Skin epidermis (tissue), 12 donors: ENCODE measurements around the gene DUSP18.
"Not testable (repeated sequence)": the region's sequence is repeated elsewhere in the genome, so short reads cannot be mapped to it uniquely, and the experiment has no call there.

Source experiments
- H3K27ac ChIP-seq, 21 experiments: fragments of 200-600 bp; sonication (generic) in 11 of 21; one replicate each; pipeline ENCODE4 v1.5.0; 2020; ENCODE audit warnings: mild to moderate bottlenecking in 3 of 21, inconsistent platforms in 2 of 21, moderate library complexity in 2 of 21
- H3K4me3 ChIP-seq, 7 experiments: fragments of 200-600 bp; sonication (generic) in 2 of 7; one replicate each; pipeline ENCODE4 v1.5.0; 2020; ENCODE audit warnings: inconsistent platforms in 2 of 7, mild to moderate bottlenecking in 2 of 7, moderate library complexity in 1 of 7

Gene DUSP18

DNA sequence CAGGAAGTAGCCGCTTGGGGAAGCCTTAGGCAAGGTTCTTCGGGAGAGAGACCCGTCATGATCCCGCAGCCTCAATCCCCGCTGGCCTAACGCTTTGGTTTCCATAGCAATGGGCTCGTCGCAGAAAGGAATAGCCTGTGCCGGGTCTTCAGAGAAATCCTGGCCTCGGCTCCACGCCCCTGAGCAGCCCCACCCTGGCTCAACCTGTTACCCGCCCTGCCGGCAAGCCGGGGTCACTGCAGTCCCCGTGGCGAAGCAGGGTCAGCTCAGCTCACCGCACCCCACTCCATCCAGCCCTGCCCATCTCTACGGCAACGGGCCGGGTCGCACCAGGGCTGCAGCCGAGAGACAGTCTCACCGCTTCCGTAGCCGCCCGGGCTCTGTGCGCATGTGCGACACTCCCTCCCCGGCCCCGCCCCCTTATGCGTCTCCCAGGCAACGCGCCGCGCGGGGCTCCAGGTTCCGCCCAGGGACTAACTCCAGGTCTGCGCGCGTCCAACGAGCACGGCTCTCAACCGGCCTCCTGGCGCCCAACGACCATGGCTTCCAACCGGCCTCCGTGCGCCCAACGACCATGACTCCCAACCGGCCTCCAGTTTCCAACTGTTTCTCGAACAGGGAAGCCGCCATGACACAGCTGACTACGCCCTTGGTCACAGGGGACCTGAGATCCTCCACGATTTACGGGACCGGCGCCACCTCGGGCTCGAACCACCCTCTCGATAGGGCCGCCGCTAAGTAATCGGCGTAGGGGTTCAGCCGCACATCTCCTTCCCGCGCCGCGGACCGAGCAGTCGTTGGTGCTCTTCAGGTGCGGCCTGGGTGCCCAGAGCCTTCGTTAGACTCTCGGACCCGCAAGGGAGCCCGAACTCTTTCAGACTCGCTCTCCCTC is at the start of gene DUSP18:
DUSP18 (minus strand) TSS at position 382 of the 892 bp plus-strand sequence. CDS start 3,872 bp downstream, outside the sequence.
- Histone ChIP-seq H3K27ac (peak within 1 kb of the TSS; percentile 30 to 82 (median 72)), H3K4me3 (peak within 1 kb of the TSS; percentile 59 to 90 (median 73))

DNA sequence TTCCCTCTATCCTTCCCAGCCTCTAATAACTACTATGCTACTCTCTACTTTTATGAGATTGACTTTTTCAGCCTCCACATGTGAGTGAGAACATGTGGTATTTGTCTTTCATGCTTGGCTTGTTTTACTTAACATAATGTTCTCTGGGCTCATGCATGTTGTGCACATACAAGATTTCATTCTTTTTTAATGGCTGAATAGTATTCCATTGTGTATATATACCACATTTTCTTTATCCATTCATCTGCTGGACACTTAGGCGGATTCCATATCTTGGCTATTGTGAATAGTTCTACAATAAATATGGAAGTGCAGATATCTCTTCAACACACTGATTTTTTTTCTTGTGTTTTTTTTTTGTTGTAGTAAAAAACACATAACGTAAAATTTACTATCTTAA is 46.4 kb upstream of the DUSP18 start:
- Histone ChIP-seq H3K4me3 (no peak overlapping the region), H3K27ac (no peak overlapping the region)

DNA sequence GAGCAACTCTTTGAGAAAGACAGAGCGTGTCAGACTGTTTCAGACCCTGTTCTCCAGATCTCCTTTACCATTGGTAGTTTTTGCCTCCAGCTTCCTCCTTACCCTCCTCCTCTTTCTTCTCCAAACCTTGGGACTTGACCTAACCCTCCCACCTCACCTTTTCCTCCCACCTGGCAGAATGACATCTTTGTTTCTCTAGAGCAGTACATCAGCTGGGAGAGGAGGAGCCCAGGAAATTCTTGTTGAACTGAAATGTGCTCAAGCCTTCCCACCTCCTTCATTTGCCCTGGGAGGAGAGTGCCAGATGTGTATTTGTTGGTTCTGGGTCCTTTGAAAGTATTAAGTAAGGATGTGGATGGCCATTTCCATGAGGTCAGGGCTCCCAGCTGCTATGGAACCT is 44.4 kb upstream of the DUSP18 start:
- Histone ChIP-seq H3K27ac (no peak overlapping the region), H3K4me3 (no peak overlapping the region)

DNA sequence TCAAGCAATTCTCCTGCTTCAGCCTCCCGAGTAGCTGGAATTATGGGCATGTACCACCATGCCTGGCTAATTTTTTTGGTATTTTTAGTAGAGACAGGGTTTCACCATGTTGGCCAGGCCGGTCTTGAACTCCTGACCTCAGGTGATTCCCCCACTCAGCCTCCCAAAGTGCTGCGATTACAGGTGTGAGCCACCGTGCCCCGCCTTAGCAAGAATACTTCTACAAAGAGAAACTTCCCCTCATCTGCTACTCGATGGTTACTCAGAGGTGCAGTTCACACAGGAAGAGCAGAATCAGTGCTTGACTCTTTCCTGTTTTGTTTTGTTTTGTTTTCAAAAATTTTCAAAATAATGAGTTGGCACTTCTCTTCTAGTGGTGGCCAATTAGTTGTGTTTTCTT is 42.3 kb upstream of the DUSP18 start:
- H3K4me3 ChIP-seq, H3K27ac ChIP-seq: not testable (repeated sequence)

DNA sequence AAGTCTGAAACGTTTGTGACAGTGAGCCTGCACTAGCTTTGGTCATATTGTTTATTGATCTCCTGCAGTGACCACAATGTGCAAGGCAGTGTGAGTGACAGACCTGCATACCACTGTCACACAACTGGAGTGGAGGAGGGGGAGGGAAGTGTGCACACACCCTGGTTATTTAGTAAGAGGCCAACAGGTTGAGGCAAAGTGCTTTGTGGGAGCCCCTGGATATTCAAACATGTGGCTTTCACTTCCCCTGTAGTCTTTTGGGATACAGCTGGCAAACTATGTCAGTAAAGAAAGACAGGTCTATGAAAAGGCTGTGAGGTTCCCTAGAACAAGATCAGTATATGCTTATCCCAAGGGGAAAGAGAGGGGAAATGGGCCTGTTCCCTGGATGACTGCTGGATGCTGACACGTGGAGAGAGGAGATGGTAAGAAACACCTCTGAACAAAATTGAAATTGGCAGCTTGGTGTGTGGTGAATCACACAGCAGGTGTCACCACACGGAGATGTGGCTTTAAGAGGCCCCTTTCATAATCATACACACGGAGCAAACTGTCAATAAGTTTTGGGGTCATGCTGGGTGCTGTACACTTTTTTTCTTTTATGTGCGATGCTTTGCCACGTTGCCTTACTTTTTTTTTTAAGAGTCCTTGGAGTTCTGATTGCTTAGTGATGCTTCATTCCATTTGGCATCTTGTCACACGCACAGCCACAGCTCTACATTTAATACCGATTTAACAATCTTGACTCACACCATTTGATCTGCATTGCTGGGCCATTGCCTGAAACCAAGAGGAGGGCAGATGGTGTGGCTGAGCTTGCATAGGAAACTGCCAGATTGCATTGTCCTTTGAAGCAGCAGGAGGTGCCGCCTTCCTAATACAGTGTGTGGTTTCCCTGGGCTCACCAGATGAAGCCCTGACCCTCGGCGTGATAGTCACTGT is 38.3 kb upstream of the DUSP18 start:
- no peak overlapping the region for H3K4me3 ChIP-seq
- H3K27ac ChIP-seq: peak overlapping the region in 8 of 21 experiments; percentile 0 to 70 (median 53)

DNA sequence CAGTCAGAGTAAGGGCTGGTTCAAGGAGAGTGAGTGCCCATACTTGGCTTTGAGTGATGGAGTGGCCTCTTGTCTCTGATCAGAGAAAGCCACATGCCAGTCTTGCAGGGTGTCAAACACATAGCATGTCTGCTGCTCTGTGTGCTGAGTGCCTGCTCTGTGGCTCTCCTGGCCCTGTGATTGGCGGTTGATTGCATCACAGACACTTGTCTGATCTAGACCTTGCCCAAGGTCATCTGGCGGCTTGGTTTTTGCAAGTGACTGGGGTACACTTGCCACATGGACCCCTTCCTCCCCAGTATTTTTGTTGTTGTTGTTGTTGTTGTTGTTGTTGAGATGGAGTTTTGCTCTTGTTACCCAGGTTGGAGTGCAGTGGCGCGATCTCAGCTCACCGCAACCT is 37.3 kb upstream of the DUSP18 start:
- Histone ChIP-seq H3K27ac (peak overlapping the region in 5 of 21 experiments; percentile 1 to 68 (median 14)), H3K4me3 (no peak overlapping the region)

DNA sequence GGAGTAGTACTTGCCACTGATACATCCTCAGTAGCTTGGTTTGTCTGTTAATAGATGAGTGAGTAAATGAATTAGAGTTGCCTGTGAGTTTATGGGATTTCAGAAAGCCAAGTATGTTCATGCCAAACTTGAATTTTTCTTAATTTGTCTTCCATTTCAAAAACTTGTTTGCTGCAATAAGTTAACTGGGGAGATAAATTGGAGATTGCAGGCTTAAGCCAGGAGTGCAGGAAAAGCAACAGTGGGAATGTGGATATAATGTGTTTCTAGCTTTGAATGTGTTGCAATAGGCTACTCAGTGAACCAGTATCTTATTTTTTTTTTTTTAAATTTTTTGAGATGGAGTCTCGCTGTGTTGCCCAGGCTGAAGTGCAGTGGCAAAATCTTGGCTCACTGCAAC is 35.2 kb upstream of the DUSP18 start:
- Histone ChIP-seq H3K27ac (no peak overlapping the region), H3K4me3 (no peak overlapping the region)

DNA sequence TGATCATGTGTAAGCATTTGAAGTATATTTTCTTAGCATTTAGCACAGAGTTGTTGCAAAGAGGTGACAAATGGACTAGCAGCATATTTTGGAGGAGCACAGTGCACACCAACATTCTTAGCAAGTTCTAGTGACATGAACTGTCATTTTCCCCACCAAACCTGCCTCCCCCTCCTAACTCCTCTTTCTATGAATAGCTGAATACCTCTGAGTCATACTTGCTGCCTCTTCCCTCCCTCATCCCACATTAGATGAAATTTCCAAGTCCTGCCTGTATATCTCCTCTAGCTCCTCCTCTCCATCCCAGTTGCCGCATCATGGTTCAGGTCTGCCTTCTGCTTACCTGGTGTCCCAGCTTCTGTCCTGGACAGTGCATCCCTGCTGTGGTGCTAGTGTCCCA is 34.2 kb upstream of the DUSP18 start:
- Histone ChIP-seq H3K27ac (no peak overlapping the region), H3K4me3 (no peak overlapping the region)

DNA sequence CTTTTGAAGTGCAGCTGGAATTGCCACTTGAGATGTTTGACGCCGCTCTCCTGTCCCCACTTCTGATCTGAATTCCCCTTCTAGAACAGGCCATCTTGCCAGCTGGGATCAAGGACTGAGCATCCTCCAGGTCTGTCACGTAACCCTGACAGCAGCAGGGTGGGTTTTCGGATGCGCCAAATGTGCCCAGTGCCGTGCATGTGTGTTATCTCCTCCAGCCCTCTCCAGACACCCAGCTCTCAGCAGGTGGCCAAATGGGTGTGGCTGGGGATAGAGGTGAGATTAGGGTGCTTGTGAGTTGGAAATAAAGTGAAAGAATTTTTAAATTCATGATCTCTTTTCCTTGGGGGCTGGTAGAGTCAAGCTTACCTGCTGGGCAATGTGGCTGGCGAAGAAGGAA is 30.3 kb upstream of the DUSP18 start:
- no peak overlapping the region for H3K4me3 ChIP-seq
- H3K27ac ChIP-seq: no peak overlapping the region

DNA sequence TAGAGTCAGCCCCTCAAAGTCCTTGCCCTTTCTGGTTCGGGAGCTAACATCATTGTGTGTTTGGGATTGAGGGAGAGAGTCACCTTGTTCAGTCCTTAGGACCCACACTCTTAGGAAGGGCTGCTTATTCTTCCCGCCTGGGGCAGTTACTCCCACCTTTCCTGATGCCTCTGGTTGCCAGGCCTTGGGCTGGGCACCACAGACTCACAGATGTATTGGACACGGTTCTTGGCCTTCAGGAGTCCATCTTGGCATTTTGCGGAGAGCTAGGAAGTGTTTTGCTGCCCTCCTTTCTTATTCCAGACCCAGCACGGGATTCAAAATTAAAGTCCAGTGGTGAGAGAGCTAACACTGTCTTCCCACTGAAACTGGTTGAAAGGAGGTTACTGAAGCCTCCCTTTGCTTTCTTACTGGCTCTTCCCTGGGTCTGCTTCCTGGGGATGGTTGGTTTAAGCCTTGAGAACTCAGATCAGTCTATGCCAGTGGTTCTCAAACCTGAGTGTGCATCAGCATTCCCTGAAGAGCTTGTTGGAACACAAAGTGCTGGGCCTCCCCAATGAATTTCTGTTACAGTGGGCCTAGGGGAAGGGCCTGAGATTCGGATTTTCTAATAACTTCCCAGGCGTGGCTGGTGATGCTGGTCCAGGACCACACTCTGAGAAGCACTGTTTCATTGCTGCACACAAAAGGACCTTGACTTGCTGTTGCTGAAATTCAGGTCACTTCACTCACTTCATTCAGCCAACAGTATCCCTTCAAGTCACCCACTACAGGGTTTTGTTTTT is 28.4 kb upstream of the DUSP18 start:
- H3K27ac ChIP-seq: peak overlapping the region in 1 of 21 experiments; percentile 72
- H3K4me3 ChIP-seq: peak overlapping the region in 4 of 7 experiments; percentile 39 to 71 (median 50)

DNA sequence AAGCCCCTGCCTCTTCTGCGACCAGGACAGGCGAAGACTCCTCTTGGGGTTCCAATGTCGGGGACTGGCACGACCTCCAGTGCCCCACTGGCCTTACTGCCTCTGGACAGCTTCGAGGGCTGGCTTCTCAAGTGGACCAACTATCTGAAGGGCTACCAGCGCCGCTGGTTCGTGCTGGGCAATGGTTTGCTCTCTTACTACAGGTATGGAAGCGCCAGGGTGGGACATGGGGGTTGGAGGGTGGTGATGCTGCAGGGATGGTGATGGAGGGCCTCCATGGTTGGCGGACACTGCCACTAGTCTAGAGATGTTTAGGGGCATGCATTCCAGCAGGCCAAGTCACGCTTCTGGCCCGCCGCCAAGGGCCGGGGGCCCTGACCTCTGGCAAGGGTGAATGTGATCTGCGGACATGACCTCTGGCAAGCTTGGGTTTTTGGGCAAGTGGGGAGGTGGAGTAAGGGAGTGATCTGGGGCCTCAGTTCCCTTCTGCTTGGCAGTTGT is 27.7 kb upstream of the DUSP18 start:
- H3K27ac ChIP-seq: peak overlapping the region in 7 of 21 experiments; percentile 0 to 72 (median 39)

DNA sequence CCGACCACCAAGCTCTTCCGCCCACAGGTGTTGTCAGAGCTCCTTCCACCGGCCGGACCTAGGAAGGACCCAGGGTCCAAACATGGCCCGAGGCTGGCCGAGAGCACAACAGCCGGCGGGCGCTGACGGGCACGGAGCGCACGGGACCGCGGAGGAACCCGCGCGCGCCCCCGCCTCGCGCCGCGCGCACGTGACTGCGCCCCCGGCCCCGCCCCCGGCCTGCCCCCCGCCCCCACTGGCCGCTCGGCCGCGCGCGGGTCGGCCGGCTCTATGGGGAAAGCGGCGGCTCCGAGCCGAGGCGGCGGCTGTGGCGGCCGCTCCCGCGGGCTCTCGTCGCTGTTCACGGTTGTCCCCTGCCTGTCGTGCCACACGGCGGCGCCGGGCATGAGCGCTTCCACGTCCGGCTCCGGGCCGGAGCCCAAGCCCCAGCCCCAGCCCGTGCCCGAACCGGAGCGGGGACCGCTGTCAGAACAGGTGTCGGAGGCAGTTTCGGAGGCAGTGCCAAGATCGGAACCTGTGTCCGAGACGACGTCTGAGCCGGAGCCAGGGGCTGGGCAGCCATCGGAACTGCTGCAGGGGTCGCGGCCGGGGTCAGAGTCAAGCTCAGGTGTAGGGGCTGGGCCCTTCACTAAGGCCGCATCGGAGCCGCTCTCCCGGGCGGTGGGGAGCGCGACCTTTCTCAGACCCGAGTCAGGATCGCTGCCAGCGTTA is 27.1 kb upstream of the DUSP18 start, which contains the start of gene OSBP2:
OSBP2 (plus strand) TSS at position 235 of the 711 bp plus-strand sequence; CDS start at position 271, 36 bp downstream.
- peak within 1 kb of the TSS; percentile 47 to 71 (median 54) for H3K4me3 ChIP-seq
- H3K27ac ChIP-seq: peak within 1 kb of the TSS in 12 of 21 experiments; percentile 1 to 72 (median 44)

More for the DNA sequence above, 27.7 kb upstream of the DUSP18 start:
- peak overlapping the region; percentile 39 to 71 (median 51) for H3K4me3 ChIP-seq

DNA sequence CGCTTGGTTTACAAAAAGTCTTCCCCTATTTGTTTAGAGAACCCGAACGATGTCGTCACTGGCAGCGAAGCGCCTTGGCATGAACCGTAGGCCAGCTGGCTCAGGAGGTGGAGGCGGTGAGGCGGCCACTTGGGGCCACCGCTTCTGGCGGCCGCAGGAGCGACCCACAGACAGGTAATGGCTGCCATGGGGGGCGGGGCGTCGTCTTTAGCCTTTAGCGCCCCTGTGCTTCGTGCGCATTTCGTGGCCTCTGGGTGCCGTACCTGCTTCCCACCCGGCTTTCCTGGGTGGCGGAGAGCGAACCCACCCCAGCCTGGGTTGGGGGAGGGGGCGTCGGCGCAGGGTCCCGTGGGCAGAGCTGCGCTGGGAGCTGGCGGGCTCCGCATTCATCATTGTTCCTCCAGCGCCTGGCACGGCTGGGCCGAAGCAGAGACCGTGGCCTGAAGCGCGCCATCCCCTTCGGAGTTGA is 26.5 kb upstream of the DUSP18 start:
- H3K27ac ChIP-seq: peak overlapping the region in 8 of 21 experiments; percentile 1 to 50 (median 41)
- H3K4me3 ChIP-seq: peak overlapping the region; percentile 30 to 71 (median 54)

DNA sequence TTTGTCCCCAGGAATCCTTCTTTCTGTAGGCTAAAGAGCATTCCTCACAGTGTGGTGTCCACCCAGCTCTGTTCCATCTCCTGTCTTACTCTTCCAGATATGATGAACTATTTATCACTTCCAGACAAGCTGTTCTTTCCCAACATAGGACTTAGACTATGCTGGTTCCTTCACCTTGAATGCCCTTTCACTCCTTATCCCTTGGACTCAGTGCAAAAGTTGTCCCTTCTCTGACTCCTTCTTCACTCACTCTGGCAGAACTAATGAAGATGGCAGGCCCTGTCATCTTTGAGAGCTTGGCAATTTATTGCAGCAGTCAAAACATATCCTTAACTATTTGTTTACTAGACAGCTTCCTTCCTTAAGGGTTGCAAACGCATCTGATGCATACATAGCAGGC is 23.5 kb upstream of the DUSP18 start:
- Histone ChIP-seq H3K4me3 (no peak overlapping the region), H3K27ac (no peak overlapping the region)

DNA sequence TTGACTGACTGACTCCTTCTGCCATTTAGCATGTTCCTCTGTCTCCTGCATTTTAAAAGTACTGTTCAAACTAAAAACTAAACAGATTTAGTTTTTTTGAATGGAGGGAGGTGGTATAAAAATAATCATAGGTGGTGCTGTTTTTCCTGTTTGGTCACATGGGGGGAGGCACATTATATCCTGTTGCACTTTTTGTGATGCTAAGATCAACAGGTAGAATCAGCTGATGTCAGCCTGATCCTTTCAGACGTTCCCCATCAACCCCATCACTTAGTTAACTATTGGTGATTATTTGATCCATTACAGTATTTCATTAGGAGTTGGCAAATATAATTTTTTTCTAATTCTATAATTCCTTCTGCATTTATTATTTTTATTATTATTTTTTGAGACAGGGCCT is 21.9 kb upstream of the DUSP18 start:
- H3K27ac ChIP-seq: no peak overlapping the region
- no peak overlapping the region for H3K4me3 ChIP-seq

DNA sequence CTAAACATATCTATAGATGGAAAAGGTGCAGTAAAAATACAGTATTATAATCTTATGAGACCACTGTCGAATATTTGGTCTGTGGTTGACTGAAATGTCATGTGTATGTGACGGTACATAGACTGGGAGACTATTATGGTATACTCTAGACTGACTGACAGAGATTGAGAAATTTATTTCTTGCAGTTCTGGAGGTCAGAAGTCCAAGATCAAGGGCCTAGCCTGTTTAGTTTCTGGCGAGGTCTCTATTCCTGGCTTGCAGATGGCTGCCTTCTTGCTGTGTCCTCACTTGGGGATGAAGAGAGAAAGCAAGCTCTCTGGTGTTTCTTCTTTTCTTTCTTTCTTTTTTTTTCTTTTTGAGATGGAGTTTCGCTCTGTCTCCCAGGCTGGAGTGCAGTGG is 19.7 kb upstream of the DUSP18 start:
- H3K4me3 ChIP-seq: no peak overlapping the region
- H3K27ac ChIP-seq: no peak overlapping the region

DNA sequence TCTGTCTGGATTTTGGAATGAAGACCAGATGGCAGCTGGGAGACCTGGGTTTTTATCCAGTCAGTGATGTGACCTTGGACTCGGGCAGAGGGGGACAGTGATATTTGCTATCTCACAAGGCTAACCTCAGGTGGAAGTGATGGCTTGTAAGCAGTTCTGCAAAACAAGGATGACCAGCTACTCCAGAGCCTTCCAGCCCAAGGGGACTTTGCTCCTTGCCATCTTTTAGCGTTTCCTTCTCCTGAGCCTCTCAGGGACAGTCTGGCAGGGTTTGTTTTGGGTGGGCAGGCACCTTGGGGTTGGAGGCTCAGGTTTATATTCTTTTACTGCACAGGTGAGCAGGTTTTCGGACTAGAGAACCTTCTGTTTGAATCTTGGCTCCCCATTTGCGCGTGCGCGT is 17.5 kb upstream of the DUSP18 start:
- no peak overlapping the region for H3K4me3 ChIP-seq
- no peak overlapping the region for H3K27ac ChIP-seq

DNA sequence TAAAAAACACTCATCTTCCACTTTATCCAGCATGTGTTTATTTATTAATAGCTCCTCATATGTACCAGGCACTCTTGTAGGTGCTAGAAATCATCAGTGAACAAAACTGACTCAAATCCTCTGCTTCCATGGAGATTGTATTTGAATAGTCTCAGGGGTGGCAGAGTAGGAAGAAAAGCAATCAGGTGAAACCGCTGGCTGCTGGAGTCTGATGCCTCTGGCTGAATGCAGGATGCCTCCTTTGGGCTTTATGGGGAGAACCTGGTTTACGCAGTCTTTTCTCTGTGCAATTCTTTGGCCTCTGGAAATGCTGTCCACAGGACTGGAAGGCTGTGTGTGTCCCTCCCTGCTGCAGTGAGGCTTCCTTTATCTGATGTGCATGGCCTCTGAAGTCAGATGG is 14.2 kb upstream of the DUSP18 start:
- Histone ChIP-seq H3K4me3 (no peak overlapping the region), H3K27ac (no peak overlapping the region)
